Loucy (cell line): ENCODE results near the gene ANGPTL5.
"Not testable (repeated sequence)": the region's sequence is repeated elsewhere in the genome, so short reads cannot be mapped to it uniquely, and the experiment has no call there.

ENCODE experiments used
- H2AFZ ChIP-seq: fragments of 200-600 bp; sonication (generic); 2 replicates; pipeline ENCODE4 v1.6.0; 2016; ENCODE audit warnings: antibody characterized with exemption, mild to moderate bottlenecking, low read length, moderate library complexity
- H3F3A ChIP-seq: fragments of 200-600 bp; 2 replicates; pipeline ENCODE4 v1.6.0; 2016; ENCODE audit warnings: antibody characterized with exemption, low read depth, mild to moderate bottlenecking
- H3K27me3 ChIP-seq: fragments of 200-600 bp; sonication (generic); 2 replicates; pipeline ENCODE4 v1.6.1; 2014; ENCODE audit warnings: low read length, mild to moderate bottlenecking; ENCODE audit not compliant: insufficient read depth, poor library complexity, severe bottlenecking
- H3K36me3 ChIP-seq: fragments of 200-600 bp; sonication (generic); 2 replicates; pipeline ENCODE4 v1.6.1; 2016; ENCODE audit warnings: low read length; ENCODE audit not compliant: insufficient read depth
- H3K4me1 ChIP-seq: fragments of 200-600 bp; sonication (generic); 2 replicates; pipeline ENCODE4 v1.5.1; 2014; ENCODE audit warnings: low read length, mild to moderate bottlenecking; ENCODE audit not compliant: insufficient read depth, poor library complexity, severe bottlenecking
- H3K4me2 ChIP-seq: fragments of 200-600 bp; sonication (generic); 2 replicates; pipeline ENCODE4 v1.6.0; 2014; ENCODE audit warnings: antibody characterized with exemption, low read length, low read depth, mild to moderate bottlenecking; ENCODE audit not compliant: poor library complexity, severe bottlenecking
- H3K4me3 ChIP-seq: fragments of 200-600 bp; sonication (generic); 2 replicates; pipeline ENCODE4 v1.5.1; 2014; ENCODE audit warnings: low read length, mild to moderate bottlenecking, mixed read lengths; ENCODE audit not compliant: poor library complexity, severe bottlenecking
- H3K79me2 ChIP-seq: fragments of 200-600 bp; sonication (generic); 2 replicates; pipeline ENCODE4 v1.6.1; 2014; ENCODE audit warnings: low read length; ENCODE audit not compliant: insufficient read depth
- H3K9ac ChIP-seq: fragments of 200-600 bp; sonication (generic); 2 replicates; pipeline ENCODE4 v1.6.0; 2014; ENCODE audit warnings: mild to moderate bottlenecking, low read depth, low read length, moderate library complexity; ENCODE audit not compliant: poor library complexity, severe bottlenecking
- H3K9me2 ChIP-seq: fragments of 200-600 bp; sonication (generic); replicated peaks from 2 replicates; pipeline ENCODE4 v1.6.1; 2016; ENCODE audit warnings: low read depth, low read length, mixed read lengths
- H3K9me3 ChIP-seq: fragments of 200-600 bp; sonication (generic); 2 replicates; pipeline ENCODE4 v1.6.1; 2014; ENCODE audit warnings: mild to moderate bottlenecking, antibody characterized with exemption, low read length, low read depth; ENCODE audit not compliant: insufficient read depth
- H4K20me1 ChIP-seq: fragments of 200-600 bp; sonication (generic); 2 replicates; pipeline ENCODE4 v1.6.0; 2014; ENCODE audit warnings: antibody characterized with exemption, low read length, mild to moderate bottlenecking; ENCODE audit not compliant: insufficient read depth, poor library complexity, severe bottlenecking
- EZH2phosphoT487 ChIP-seq: fragments of 200-600 bp; IDR thresholded peaks from 2 replicates; pipeline ENCODE4 v1.6.1; 2018; ENCODE audit warnings: antibody characterized with exemption, mild to moderate bottlenecking, moderate library complexity, borderline replicate concordance
- TF ChIP-seq, protein P1 (sequence below): fragments of 200-600 bp; sonication (generic); conservative IDR thresholded peaks from 2 replicates; pipeline ENCODE4 v1.5.1; 2014; ENCODE audit warnings: mild to moderate bottlenecking, antibody characterized with exemption, low read length

Gene ANGPTL5

GRCh38 chr11:101852260-101852659, 64.1 kb downstream of the ANGPTL5 start:
- not testable (repeated sequence) for H3K36me3 ChIP-seq, H3F3A ChIP-seq, H3K4me2 ChIP-seq, H3K4me3 ChIP-seq, H3K27me3 ChIP-seq, H3K4me1 ChIP-seq, H3K9me2 ChIP-seq, H4K20me1 ChIP-seq, H3K9ac ChIP-seq, H2AFZ ChIP-seq, H3K9me3 ChIP-seq, H3K79me2 ChIP-seq
- TF ChIP-seq, protein P1, sequence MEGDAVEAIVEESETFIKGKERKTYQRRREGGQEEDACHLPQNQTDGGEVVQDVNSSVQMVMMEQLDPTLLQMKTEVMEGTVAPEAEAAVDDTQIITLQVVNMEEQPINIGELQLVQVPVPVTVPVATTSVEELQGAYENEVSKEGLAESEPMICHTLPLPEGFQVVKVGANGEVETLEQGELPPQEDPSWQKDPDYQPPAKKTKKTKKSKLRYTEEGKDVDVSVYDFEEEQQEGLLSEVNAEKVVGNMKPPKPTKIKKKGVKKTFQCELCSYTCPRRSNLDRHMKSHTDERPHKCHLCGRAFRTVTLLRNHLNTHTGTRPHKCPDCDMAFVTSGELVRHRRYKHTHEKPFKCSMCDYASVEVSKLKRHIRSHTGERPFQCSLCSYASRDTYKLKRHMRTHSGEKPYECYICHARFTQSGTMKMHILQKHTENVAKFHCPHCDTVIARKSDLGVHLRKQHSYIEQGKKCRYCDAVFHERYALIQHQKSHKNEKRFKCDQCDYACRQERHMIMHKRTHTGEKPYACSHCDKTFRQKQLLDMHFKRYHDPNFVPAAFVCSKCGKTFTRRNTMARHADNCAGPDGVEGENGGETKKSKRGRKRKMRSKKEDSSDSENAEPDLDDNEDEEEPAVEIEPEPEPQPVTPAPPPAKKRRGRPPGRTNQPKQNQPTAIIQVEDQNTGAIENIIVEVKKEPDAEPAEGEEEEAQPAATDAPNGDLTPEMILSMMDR = 0 out of 2 replicates have a peak, but pooled peaks have one; percentile 17

GRCh38 chr11:101848262-101848661, 68.1 kb downstream of the ANGPTL5 start:
- no peaks in the 10 kb centered on the region for H3K36me3 ChIP-seq
- TF ChIP-seq EZH2phosphoT487 = no peak
- TF ChIP-seq, protein P1 = peak; percentile 60

DNA sequence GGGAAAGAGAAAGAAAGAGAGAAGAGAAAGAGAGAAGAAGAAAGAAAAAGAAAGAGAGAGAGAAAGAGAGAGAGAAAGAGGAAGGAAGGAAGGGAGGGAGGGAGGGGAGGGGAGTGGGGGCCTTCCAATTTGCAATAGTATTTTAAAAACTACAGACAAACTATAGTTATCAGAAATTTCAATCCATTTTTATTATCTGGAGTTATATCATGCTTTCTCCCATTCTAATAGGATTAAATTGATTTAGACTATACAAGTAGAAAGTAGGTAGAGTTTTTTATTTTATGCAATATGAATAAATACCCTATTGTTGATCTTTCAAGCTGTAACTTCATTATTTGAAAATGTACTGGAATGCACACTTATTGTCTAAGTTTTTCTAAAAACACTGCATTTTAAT, 71.7 kb downstream of the ANGPTL5 start:
- TF ChIP-seq EZH2phosphoT487 = no peak
- TF ChIP-seq, protein P1 = no peak
- H3F3A ChIP-seq = no peaks in the 10 kb centered on the region
- H3K4me3 ChIP-seq = no peak overlapping the region
- H3K27me3 ChIP-seq = no peaks in the 10 kb centered on the region
- no peaks in the 10 kb centered on the region for H3K36me3 ChIP-seq
- H2AFZ ChIP-seq = no peak overlapping the region
- no peaks in the 10 kb centered on the region for H3K4me1 ChIP-seq
- no peak overlapping the region for H3K4me2 ChIP-seq
- H3K9me3 ChIP-seq = no peaks in the 10 kb centered on the region
- no peaks in the 10 kb centered on the region for H4K20me1 ChIP-seq
- no peaks in the 10 kb centered on the region for H3K9me2 ChIP-seq
- no peaks in the 10 kb centered on the region for H3K79me2 ChIP-seq
- no peak overlapping the region for H3K9ac ChIP-seq

More at GRCh38 chr11:101848262-101848661, 68.1 kb downstream of the ANGPTL5 start:
- no peak overlapping the region for H3K4me3 ChIP-seq
- no peaks in the 10 kb centered on the region for H3K4me1 ChIP-seq
- no peaks in the 10 kb centered on the region for H3F3A ChIP-seq
- H2AFZ ChIP-seq = no peak overlapping the region
- H3K79me2 ChIP-seq = no peaks in the 10 kb centered on the region
- no peak overlapping the region for H3K9ac ChIP-seq
- H3K4me2 ChIP-seq = no peak overlapping the region
- H4K20me1 ChIP-seq = no peaks in the 10 kb centered on the region
- H3K9me2 ChIP-seq = no peaks in the 10 kb centered on the region
- no peaks in the 10 kb centered on the region for H3K9me3 ChIP-seq
- no peaks in the 10 kb centered on the region for H3K27me3 ChIP-seq
